ENCODE data around the gene FGB. TPM values are rescaled to one million over a fixed set of nuclear protein-coding genes. Genes with fewer than 3 reads are reported as not detected.

Gene FGB
- total and polyA plus RNA-seq, 2 of the 13 experiments (the other 11 are each of a cell fraction or from before 2014, with no cell fraction given), result 226 to 784 TPM

- no peak for TF ChIP-seq CHD4 (IDR thresholded peaks at IDR 0.05; ENCODE audit: borderline replicate concordance, low read length)
- TF ChIP-seq TBL1XR1 (IDR thresholded peaks at IDR 0.05; ENCODE audit: borderline replicate concordance, low read length, partially characterized antibody), result peak; percentile 87
- no peak for TF ChIP-seq ZBTB34 (CRISPR knock-in tag; IDR thresholded peaks at IDR 0.05)
- peak; percentile 71 for TF ChIP-seq ZNF503 (CRISPR knock-in tag; IDR thresholded peaks at IDR 0.05)
- TF ChIP-seq ZNF24 (IDR thresholded peaks at IDR 0.05), result no peak
- no peak for TF ChIP-seq ZNF567 (CRISPR knock-in tag; IDR thresholded peaks at IDR 0.05; ENCODE audit: borderline replicate concordance)
- TF ChIP-seq ZNF709 (CRISPR knock-in tag; IDR thresholded peaks at IDR 0.05), result no peak
- no peak for TF ChIP-seq ZNF276 (CRISPR knock-in tag; IDR thresholded peaks at IDR 0.05; ENCODE audit: low read depth)
- peak; percentile 59; the same call in 1 of the 2 replicates for TF ChIP-seq TFE3 (CRISPR knock-in tag; IDR thresholded peaks at IDR 0.05)
- TF ChIP-seq GFI1 (CRISPR knock-in tag; IDR thresholded peaks at IDR 0.05; ENCODE audit: borderline replicate concordance), result peak; percentile 89
- TF ChIP-seq ZNF564 (CRISPR knock-in tag; IDR thresholded peaks at IDR 0.05), result no peak
- TF ChIP-seq JUNB (CRISPR knock-in tag; IDR thresholded peaks at IDR 0.05; ENCODE audit: borderline replicate concordance), result no peak
- no peak for TF ChIP-seq ZNF17 (CRISPR knock-in tag; IDR thresholded peaks at IDR 0.05)
- TF ChIP-seq ZNF33A (CRISPR knock-in tag; IDR thresholded peaks at IDR 0.05; ENCODE audit: borderline replicate concordance), result no peak
- TF ChIP-seq ZNF616 (CRISPR knock-in tag; IDR thresholded peaks at IDR 0.05; ENCODE audit: low read depth), result no peak
- no peak for TF ChIP-seq IRF1 (CRISPR knock-in tag; IDR thresholded peaks at IDR 0.05; ENCODE audit: low read depth)
- TF ChIP-seq ZNF44 (CRISPR knock-in tag; IDR thresholded peaks at IDR 0.05), result no peak
- TF ChIP-seq CCAR2 (optimal IDR thresholded peaks at IDR 0.05; ENCODE audit: low read depth, low read length), result no peak
- no peak for TF ChIP-seq NFE2L2 (IDR thresholded peaks at IDR 0.05; ENCODE audit: low read length)
- TF ChIP-seq ZNF800 (CRISPR knock-in tag; IDR thresholded peaks at IDR 0.05), result no peak
- TF ChIP-seq SATB2 (CRISPR knock-in tag; IDR thresholded peaks at IDR 0.05), result no peak
- no peak for TF ChIP-seq ZNF550 (CRISPR knock-in tag; IDR thresholded peaks at IDR 0.05; ENCODE audit: borderline replicate concordance)
Observed at GRCh38 chr4:154577324-154577723, 14.5 kb downstream of the FGB start (continued).
